LNCaP clone FGC (cell line): ENCODE measurements around the gene SLC22A4.

Source experiments
- DNase-seq: peaks from one replicate; pipeline ENCODE4 v3.0.0-alpha.2; 2011; ENCODE audit warnings: low read depth
- H3K4me3 ChIP-seq: 2 replicates; pipeline ENCODE4 v1.5.1; 2011; ENCODE audit warnings: mild to moderate bottlenecking, low read depth, low read length, control low read depth
- CTCF ChIP-seq: IDR thresholded peaks from 2 replicates; pipeline ENCODE4 v1.5.1; 2012; ENCODE audit warnings: mild to moderate bottlenecking; ENCODE audit not compliant: control insufficient read depth, insufficient read depth; ENCODE audit errors: extremely low read depth

The SLC22A4 gene

GRCh38 chr5:132303589-132303988 is 9.4 kb downstream of the SLC22A4 start:
- DNase-seq = no peak
- no peak for TF ChIP-seq CTCF
- H3K4me3 ChIP-seq = no peak overlapping the region

GRCh38 chr5:132305420-132305819 is 11.2 kb downstream of the SLC22A4 start:
- no peak for TF ChIP-seq CTCF
- H3K4me3 ChIP-seq = no peak overlapping the region

GRCh38 chr5:132308701-132309100 is 14.5 kb downstream of the SLC22A4 start:
- no peak for DNase-seq
- H3K4me3 ChIP-seq = no peak overlapping the region
- no peak for TF ChIP-seq CTCF

More at GRCh38 chr5:132305420-132305819, 11.2 kb downstream of the SLC22A4 start:
- DNase-seq = no peak

- TF ChIP-seq CTCF = no peak
- DNase-seq = no peak
- no peak overlapping the region for H3K4me3 ChIP-seq
These were observed 15.5 kb downstream of the SLC22A4 start for GRCh38 chr5:132309679-132310078.

GRCh38 chr5:132310141-132310834 is 16.1 kb downstream of the SLC22A4 start:
- no peak for DNase-seq
- H3K4me3 ChIP-seq = no peak overlapping the region
- TF ChIP-seq CTCF = no peak

DNA sequence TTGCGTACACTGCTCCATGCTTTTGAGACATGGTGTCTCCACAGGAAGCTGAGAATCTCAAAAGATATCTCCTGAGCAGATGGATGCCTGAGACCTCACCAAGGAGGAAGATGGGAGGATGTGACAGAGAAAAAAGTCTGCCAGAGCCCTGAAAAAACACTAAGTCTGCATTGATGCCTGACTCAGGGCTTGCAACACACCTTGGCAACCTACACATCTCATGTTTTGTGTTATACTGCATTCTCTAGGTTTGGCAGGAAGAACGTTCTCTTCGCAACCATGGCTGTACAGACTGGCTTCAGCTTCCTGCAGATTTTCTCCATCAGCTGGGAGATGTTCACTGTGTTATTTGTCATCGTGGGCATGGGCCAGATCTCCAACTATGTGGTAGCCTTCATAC is 19.2 kb downstream of the SLC22A4 start:
- H3K4me3 ChIP-seq = no peak overlapping the region
- DNase-seq = no peak
- TF ChIP-seq CTCF = no peak

GRCh38 chr5:132313961-132314432 is 19.8 kb downstream of the SLC22A4 start:
- no peak for DNase-seq
- no peak overlapping the region for H3K4me3 ChIP-seq
- no peak for TF ChIP-seq CTCF
